ENCODE data around the gene DPF3. TPM values are rescaled to one million over a fixed set of nuclear protein-coding genes. Genes with fewer than 3 reads are reported as not detected.

Gene DPF3
- polyA plus RNA-seq, 4 donors, result 1.3 to 5.0 (median 4.6) TPM

- no peak for DNase-seq (ENCODE audit: low read depth in 4 of 4, low spot score in 3 of 4)
Measured at GRCh38 chr14:72699443-72699842, 194.5 kb downstream of the DPF3 start.

GRCh38 chr14:72692696-72693095, 201.2 kb downstream of the DPF3 start:
- no peak for DNase-seq (ENCODE audit: low read depth in 4 of 4, low spot score in 3 of 4)

- no peak for DNase-seq (ENCODE audit: low read depth in 4 of 4, low spot score in 3 of 4)
Measured at GRCh38 chr14:72690324-72690723, 203.6 kb downstream of the DPF3 start.

DNA sequence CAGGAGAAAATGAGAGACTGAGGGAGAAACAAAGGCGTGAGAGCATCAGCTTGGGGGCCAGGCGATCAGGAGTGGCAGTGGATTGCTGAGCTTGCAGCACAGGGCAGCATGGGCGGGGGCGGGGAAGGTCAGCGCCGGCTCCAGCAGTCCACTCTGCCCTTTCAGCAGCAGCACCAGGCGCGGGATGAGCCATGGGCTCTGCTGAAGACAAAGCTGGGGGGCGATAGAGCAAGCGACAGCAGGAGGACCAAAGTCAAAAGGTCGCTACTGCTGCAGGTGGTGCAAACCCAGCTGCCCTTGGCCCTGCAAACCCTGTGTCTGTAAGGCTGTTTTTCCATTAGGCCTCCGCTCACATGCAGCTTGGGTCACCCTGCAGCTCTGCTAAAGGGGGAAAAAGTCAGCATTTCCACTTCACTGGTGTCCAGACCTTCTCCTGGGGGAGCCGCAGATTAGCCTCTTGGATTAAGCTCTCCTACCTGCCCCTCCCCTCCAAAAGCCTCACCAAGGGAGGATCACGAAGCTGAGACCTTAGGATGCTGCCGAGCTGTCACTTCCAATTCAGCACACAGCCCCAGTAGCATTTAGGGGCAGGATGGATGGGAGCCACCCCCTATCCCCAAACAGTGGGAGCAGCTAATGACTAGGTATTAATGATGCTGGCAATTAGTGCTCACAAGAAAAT, 204.8 kb downstream of the DPF3 start:
- DNase-seq (ENCODE audit: low read depth in 4 of 4, low spot score in 3 of 4), result no peak

- no peak for DNase-seq (ENCODE audit: low read depth in 4 of 4, low spot score in 3 of 4)
Measured at GRCh38 chr14:72686832-72687231, 207.1 kb downstream of the DPF3 start.

DNA sequence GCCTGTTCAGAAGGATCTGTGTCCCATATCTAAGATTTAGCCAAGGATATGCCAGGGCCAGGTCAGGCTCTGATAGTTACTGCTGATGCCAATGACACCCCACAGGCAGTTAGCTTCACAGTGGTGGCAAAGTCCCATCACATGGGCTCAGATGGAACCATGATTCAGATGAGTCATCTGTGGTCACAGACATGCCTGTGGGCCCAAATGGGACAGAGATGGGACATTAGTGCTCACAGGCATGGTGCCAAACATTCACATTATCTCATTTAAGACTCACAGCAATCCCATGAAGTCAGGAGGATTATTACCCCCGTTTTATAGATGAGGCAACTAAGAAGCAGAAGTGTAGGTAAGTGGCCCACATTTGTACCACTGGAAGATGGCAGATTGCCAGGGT, 207.8 kb downstream of the DPF3 start:
- no peak for DNase-seq (ENCODE audit: low read depth in 4 of 4, low spot score in 3 of 4)

GRCh38 chr14:72685456-72685855, 208.4 kb downstream of the DPF3 start:
- no peak for DNase-seq (ENCODE audit: low read depth in 4 of 4, low spot score in 3 of 4)

DNA sequence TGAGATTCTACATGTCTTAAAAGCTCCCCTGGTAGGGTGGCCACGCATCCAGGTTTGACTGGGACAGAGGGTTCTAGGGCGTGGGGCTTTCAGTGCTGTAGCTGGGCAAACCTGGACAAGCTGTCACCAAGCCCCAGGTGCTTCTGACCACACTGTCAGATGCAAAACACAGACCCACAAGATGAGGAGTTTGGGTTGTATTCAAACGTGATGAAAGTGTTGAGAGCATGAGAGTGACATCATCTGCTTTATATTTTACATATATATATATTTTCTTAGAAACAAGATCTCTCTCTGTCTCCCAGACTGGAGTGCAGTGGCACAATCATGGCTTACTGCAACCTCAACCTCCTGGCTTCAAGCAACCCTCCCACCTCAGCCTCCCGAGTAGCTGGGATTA, 210.1 kb downstream of the DPF3 start:
- DNase-seq (ENCODE audit: low read depth in 4 of 4, low spot score in 3 of 4), result no peak

DNA sequence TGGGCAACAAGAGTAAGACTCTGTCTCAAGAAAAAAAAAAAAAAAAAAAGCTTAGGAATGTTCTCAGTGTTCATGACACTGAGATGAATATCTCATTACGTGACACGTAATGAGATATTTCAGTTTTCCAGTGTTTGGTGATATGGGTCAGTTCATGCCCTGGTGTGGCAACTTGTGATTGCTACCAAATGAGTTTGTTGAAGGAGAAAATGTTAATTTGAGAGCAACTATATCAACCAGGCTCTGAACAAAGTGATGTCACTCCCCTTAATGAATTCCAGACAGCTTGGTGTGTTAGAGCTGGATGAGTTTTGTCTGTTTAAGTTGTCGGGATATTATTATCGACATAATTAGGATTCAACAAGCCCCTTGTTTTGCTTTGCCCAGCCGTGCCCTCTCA, 211.7 kb downstream of the DPF3 start:
- no peak for DNase-seq (ENCODE audit: low read depth in 4 of 4, low spot score in 3 of 4)

DNA sequence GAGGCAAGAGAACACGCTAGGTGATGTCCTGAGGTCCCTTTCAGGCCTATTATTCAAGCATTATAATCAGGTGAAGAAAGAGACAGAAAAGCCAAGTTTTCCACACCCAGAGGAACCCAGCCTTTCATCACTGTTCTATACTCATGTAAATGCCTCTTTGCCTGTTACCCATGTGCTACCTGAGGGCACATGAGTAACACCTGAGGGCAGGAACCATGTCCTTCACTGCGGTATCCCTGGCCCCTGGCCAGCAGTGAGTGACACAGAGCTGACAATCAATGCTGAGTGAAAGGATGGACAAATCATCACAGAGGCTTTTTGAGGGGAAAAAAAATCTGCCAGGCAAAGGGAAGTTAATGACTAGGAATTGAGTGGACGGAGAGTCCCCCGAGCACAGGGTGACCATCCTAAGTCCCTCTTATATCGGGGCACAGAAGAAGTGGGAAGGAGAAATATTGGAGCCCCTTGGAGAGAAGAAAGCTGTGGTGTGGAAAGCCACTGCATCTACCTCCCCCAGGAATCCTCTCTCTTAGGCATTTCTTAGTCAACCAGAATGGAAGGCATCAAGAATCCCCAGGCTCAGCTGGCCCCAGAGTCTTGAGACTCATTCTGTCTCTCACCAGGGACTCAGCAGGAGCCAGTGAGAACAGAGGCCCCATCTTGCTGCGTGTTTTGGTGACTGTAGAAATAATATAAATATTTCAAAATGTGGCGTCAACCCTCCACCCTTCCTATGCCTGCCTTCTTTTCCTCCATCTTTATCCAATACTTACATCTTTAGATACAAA, 212.9 kb downstream of the DPF3 start:
- DNase-seq (ENCODE audit: low read depth in 4 of 4, low spot score in 3 of 4), result no peak

GRCh38 chr14:72679536-72680151, 214.3 kb downstream of the DPF3 start:
- peak in 1 of 4 donors; percentile 36 for DNase-seq (ENCODE audit: low read depth in 4 of 4, low spot score in 3 of 4)

DNA sequence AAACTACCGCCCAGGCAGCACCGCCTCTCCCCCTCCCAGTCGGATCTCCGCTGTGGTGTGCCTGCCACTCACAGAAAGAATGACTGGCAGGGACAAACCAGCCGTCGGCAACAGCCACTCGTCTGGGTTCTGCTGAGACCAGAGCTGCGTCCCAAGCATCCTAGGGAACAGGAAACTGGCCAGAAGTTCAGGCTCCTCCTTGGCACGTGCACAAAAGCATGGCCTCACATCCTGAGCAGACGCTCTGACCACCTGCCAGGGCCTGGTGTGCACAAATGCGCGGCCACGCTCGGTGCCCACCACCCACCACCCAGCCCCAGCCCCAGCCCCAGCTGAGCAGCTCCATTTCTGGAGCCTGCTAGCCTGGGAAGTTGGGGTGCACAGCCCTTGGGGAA, 214.8 kb downstream of the DPF3 start:
- DNase-seq (ENCODE audit: low read depth in 4 of 4, low spot score in 3 of 4), result no peak

- no peak for DNase-seq (ENCODE audit: low read depth in 4 of 4, low spot score in 3 of 4)
Measured at GRCh38 chr14:72678356-72678755, 215.5 kb downstream of the DPF3 start.

- no peak for DNase-seq (ENCODE audit: low read depth in 4 of 4, low spot score in 3 of 4)
Measured at GRCh38 chr14:72677664-72678063, 216.2 kb downstream of the DPF3 start.

DNA sequence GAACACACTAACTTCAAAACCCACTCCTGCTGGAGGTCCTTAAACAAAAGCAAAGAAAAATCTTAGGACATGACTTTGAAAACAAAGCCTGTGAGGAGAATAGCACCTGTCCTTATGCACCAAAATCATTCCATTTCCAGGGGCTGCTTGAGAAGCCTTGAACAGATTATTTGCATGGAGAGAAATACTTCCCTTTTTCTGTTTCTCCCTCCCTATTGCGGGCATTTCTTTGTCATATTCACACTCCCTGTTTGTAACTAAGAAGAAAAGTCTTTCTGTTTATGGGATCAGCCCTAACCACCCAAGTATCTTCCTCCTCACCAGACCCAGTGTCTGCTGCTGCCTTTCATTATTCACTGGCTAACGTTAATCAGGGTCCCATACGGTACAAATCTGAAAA, 218.8 kb downstream of the DPF3 start:
- DNase-seq (ENCODE audit: low read depth in 4 of 4, low spot score in 3 of 4), result no peak

GRCh38 chr14:72673179-72673578, 220.7 kb downstream of the DPF3 start:
- no peak for DNase-seq (ENCODE audit: low read depth in 4 of 4, low spot score in 3 of 4)

- DNase-seq (ENCODE audit: low read depth in 4 of 4, low spot score in 3 of 4), result no peak
Measured at GRCh38 chr14:72666610-72667009, 227.3 kb downstream of the DPF3 start.

DNA sequence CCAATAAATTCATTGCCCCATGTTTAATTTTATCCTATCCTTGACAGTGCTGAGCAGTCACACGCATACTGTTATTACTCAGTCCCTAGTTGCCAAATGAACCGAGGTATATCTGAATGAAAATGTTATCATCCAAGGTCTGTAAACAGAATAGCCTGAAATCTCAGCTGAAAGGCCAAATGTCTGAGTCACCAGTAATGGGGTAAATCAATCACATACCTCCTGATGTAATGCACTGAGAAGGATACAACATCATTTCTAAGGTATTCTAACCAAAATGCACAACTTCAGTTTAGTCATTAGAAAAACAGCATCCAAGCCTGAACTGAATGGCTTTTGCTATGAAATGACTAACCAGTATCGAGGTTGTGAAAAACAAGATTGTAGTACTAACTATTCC, 228.6 kb downstream of the DPF3 start:
- no peak for DNase-seq (ENCODE audit: low read depth in 4 of 4, low spot score in 3 of 4)

- no peak for DNase-seq (ENCODE audit: low read depth in 4 of 4, low spot score in 3 of 4)
Measured at GRCh38 chr14:72664651-72665050, 229.2 kb downstream of the DPF3 start.

- no peak for DNase-seq (ENCODE audit: low read depth in 4 of 4, low spot score in 3 of 4)
Measured at GRCh38 chr14:72663956-72664650, 229.8 kb downstream of the DPF3 start.

GRCh38 chr14:72663076-72663487, 230.8 kb downstream of the DPF3 start:
- DNase-seq (ENCODE audit: low read depth in 4 of 4, low spot score in 3 of 4), result no peak

Data from left renal pelvis (tissue), 4 donors.